Gastrocnemius medialis (tissue), 4 donors: ENCODE measurements around the gene DCT.

Source experiments
- CTCF ChIP-seq, 5 experiments: fragments of 450-650 bp in 3 of 5; fragments of 200-600 bp in 2 of 5; sonication (generic) in 2 of 5; IDR thresholded peaks in 4 of 5; conservative IDR thresholded peaks in 1 of 5; 1 replicate in 4 of 5; 2 replicates in 1 of 5; pipeline ENCODE4 v1.5.1; 2016 to 2019; ENCODE audit warnings: antibody characterized with exemption in 5 of 5, mild to moderate bottlenecking in 3 of 5, moderate library complexity in 3 of 5
- POLR2A ChIP-seq, 2 donors: fragments of 450-650 bp; IDR thresholded peaks; one replicate each; pipeline ENCODE4 v1.6.1; 2017; ENCODE audit warnings: antibody characterized with exemption in 2 of 2, mild to moderate bottlenecking in 2 of 2, moderate library complexity in 2 of 2

- TF ChIP-seq CTCF (IDR thresholded peaks at IDR 0.05 in 4 of 5, conservative IDR thresholded peaks at IDR 0.05 in 1 of 5) (no peak), POLR2A (IDR thresholded peaks at IDR 0.05) (no peak)
Observed at GRCh38 chr13:94389604-94390351, 89.7 kb downstream of the DCT start.
